ENCODE data around the gene TNIK. TPM values are rescaled to one million over a fixed set of nuclear protein-coding genes. Genes with fewer than 3 reads are reported as not detected.

Gene TNIK
- total and polyA plus RNA-seq, 2 experiments from 2014 or later: 14.6 to 34.3 TPM

DNA sequence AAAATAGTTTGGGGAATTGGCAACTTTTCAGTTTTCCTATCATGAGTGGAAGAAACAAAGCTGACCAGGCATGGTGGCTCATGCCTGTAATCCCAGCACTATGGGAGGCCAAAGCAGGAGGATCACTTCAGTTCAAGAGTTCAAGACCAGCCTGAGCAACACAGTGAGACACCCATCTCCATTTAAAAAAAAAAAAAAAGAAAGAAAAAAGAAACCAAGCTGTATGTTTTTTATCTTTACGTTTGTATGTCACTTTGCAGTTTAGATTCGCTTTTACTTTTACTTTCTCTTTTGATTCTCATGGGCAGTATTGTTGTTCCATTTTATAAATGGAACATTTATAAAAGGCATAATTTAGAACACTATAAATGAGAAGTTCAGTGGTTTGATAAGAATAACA lies 31.2 kb upstream of the TNIK start (continued):
- TF ChIP-seq, protein P1, sequence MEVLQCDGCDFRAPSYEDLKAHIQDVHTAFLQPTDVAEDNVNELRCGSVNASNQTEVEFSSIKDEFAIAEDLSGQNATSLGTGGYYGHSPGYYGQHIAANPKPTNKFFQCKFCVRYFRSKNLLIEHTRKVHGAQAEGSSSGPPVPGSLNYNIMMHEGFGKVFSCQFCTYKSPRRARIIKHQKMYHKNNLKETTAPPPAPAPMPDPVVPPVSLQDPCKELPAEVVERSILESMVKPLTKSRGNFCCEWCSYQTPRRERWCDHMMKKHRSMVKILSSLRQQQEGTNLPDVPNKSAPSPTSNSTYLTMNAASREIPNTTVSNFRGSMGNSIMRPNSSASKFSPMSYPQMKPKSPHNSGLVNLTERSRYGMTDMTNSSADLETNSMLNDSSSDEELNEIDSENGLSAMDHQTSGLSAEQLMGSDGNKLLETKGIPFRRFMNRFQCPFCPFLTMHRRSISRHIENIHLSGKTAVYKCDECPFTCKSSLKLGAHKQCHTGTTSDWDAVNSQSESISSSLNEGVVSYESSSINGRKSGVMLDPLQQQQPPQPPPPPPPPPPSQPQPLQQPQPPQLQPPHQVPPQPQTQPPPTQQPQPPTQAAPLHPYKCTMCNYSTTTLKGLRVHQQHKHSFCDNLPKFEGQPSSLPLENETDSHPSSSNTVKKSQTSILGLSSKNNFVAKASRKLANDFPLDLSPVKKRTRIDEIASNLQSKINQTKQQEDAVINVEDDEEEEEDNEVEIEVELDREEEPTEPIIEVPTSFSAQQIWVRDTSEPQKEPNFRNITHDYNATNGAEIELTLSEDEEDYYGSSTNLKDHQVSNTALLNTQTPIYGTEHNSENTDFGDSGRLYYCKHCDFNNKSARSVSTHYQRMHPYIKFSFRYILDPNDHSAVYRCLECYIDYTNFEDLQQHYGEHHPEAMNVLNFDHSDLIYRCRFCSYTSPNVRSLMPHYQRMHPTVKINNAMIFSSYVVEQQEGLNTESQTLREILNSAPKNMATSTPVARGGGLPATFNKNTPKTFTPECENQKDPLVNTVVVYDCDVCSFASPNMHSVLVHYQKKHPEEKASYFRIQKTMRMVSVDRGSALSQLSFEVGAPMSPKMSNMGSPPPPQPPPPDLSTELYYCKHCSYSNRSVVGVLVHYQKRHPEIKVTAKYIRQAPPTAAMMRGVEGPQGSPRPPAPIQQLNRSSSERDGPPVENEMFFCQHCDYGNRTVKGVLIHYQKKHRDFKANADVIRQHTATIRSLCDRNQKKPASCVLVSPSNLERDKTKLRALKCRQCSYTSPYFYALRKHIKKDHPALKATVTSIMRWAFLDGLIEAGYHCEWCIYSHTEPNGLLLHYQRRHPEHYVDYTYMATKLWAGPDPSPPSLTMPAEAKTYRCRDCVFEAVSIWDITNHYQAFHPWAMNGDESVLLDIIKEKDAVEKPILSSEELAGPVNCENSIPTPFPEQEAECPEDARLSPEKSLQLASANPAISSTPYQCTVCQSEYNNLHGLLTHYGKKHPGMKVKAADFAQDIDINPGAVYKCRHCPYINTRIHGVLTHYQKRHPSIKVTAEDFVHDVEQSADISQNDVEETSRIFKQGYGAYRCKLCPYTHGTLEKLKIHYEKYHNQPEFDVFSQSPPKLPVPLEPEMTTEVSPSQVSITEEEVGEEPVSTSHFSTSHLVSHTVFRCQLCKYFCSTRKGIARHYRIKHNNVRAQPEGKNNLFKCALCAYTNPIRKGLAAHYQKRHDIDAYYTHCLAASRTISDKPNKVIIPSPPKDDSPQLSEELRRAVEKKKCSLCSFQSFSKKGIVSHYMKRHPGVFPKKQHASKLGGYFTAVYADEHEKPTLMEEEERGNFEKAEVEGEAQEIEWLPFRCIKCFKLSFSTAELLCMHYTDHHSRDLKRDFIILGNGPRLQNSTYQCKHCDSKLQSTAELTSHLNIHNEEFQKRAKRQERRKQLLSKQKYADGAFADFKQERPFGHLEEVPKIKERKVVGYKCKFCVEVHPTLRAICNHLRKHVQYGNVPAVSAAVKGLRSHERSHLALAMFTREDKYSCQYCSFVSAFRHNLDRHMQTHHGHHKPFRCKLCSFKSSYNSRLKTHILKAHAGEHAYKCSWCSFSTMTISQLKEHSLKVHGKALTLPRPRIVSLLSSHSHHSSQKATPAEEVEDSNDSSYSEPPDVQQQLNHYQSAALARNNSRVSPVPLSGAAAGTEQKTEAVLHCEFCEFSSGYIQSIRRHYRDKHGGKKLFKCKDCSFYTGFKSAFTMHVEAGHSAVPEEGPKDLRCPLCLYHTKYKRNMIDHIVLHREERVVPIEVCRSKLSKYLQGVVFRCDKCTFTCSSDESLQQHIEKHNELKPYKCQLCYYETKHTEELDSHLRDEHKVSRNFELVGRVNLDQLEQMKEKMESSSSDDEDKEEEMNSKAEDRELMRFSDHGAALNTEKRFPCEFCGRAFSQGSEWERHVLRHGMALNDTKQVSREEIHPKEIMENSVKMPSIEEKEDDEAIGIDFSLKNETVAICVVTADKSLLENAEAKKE (CRISPR knock-in tag; IDR thresholded peaks at IDR 0.05): no peak
- TF ChIP-seq POLR2AphosphoS5 (IDR thresholded peaks at IDR 0.05; ENCODE audit: low read depth) (no peak), STAT1 (IDR thresholded peaks at IDR 0.05; ENCODE audit: unreplicated experiment) (no peak)

DNA sequence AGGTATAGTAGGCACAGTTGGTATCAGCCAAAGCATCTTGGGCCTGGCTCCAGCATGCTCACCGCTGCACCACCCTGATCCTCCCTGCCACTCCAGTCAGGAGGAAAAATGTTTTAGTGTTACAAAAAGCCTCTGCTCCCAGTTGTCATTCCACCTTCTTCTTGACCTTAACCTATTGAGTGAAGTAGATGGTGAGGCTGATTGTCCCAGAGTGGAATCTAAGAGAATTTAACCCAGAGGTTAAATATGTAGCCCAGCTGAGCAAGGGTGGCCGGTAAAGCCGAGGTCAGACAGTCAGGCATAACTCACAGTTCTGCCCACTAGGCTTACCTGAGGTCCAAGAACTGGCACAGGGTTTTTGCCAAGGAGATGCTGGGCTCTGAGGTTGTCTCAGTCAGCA lies 30.7 kb upstream of the TNIK start:
- Mint-ChIP-seq H3K4me3 (no peak overlapping the region), H3K27me3 (ENCODE audit: insufficient read depth, low read depth, poor library complexity) (no peaks in the 10 kb centered on the region), H3K27ac (no peak overlapping the region), H3K9me3 (no peaks in the 10 kb centered on the region), H3K4me1 (no peaks in the 10 kb centered on the region), H3K36me3 (ENCODE audit: low read depth) (no peaks in the 10 kb centered on the region)
- H3K4me3 ChIP-seq: no peak overlapping the region
- H4K20me1 ChIP-seq (replicated peaks; ENCODE audit: insufficient read depth): no peaks in the 10 kb centered on the region
- H3F3A ChIP-seq (replicated peaks; ENCODE audit: low read depth): no peaks in the 10 kb centered on the region
- H3K36me3 ChIP-seq (ENCODE audit: insufficient read depth): no peaks in the 10 kb centered on the region
- no peak overlapping the region for H3K4me2 ChIP-seq
- no peak for DNase-seq (ENCODE audit: low spot score)
- no peak overlapping the region for H3K27ac ChIP-seq (ENCODE audit: low read depth)
- peaks cover 15% of the 10 kb centered on the region for H3K9me2 ChIP-seq (ENCODE audit: insufficient read depth)
- no peaks in the 10 kb centered on the region for H3K4me1 ChIP-seq (ENCODE audit: insufficient read depth)
- H3K79me2 ChIP-seq (replicated peaks; ENCODE audit: insufficient read depth): no peaks in the 10 kb centered on the region
- ATAC-seq: no peak
- H2AFZ ChIP-seq: no peak overlapping the region
- H3K27me3 ChIP-seq (ENCODE audit: insufficient read depth): no peaks in the 10 kb centered on the region
- TF ChIP-seq EZH2 (IDR thresholded peaks at IDR 0.05; ENCODE audit: low read depth, unreplicated experiment): no peak
- TF ChIP-seq, protein P2, sequence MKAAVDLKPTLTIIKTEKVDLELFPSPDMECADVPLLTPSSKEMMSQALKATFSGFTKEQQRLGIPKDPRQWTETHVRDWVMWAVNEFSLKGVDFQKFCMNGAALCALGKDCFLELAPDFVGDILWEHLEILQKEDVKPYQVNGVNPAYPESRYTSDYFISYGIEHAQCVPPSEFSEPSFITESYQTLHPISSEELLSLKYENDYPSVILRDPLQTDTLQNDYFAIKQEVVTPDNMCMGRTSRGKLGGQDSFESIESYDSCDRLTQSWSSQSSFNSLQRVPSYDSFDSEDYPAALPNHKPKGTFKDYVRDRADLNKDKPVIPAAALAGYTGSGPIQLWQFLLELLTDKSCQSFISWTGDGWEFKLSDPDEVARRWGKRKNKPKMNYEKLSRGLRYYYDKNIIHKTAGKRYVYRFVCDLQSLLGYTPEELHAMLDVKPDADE (IDR thresholded peaks at IDR 0.05): no peak
- TF ChIP-seq POLR2AphosphoS5 (IDR thresholded peaks at IDR 0.05; ENCODE audit: low read depth): no peak
- no peak for TF ChIP-seq EZH2phosphoT487 (IDR thresholded peaks at IDR 0.05; ENCODE audit: unreplicated experiment)
- TF ChIP-seq JUNB (IDR thresholded peaks at IDR 0.05; ENCODE audit: unreplicated experiment): no peak
- TF ChIP-seq, protein P1 (CRISPR knock-in tag; IDR thresholded peaks at IDR 0.05): no peak
